HG03095 (cell line): Measurements from ENCODE around the gene LIX1.
A peak's percentile ranks its signal among the peaks of the same experiment; 100 is the strongest.
"Not testable (repeated sequence)": the region's sequence is repeated elsewhere in the genome, so short reads cannot be mapped to it uniquely, and the experiment has no call there.

Experiments used
- ATAC-seq: cut with Tn5 transposase; IDR thresholded peaks from one replicate; pipeline ENCODE4 v1.9.1; 2021; ENCODE audit warnings: moderate library complexity; ENCODE audit not compliant: unreplicated experiment

Gene LIX1

DNA sequence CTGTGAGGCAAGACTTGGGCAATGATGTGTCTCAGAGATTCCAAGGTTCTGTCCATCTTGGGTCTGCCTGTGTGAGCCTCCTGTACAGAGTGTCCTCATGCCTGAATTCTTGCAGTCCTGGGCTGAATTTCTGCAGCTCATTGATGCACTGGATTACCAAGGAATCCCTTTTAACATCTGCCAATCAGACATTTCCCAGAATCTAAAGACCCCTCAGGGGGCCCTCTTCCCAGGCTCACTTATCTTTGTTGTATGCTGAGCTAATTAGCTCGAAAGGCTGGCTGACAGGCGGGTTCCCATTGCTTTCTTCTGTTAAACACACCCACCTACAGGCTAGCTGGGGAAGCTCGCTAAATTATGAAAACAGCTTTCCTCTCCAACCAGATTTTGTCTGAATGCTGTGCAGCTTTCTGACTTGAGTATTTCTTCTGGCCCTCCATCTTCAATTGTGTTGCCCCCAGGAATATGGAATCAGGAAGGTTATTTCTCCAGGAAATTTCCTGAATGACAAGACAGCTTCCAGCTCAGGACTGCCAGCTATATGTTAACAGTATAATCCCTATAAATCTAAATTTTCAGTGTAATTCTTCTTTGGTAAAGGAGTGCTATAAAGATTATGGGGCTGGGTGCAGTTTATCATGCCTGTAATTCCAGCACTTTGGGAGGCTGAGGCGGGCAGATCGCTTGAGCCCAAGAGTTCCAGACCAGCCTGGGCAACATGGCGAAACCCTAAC lies at the start of gene LIX1:
Gene LIX1 (minus strand): TSS at position 91 of the 734 bp plus-strand sequence. CDS start 35 bp downstream, at position 56.
- ATAC-seq = peak; percentile 76

GRCh38 chr5:97191893-97192292 lies 49.5 kb upstream of the LIX1 start:
- no peak for ATAC-seq

GRCh38 chr5:97189523-97189922 lies 47.1 kb upstream of the LIX1 start:
- ATAC-seq = not testable (repeated sequence)

DNA sequence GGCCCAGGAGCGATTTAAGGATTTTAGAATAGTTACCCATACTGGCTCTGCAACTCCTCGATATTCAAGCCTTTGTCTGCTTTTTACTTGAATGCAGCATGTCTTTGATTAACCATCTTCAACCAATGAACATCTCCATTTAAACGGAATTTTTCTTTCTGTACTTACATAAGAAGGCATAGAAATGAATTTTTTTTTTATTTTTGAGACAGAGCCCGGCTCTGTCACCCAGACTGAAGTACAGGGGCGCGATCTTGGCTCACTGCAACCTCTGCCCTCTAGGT lies 41.5 kb upstream of the LIX1 start:
- ATAC-seq = no peak

DNA sequence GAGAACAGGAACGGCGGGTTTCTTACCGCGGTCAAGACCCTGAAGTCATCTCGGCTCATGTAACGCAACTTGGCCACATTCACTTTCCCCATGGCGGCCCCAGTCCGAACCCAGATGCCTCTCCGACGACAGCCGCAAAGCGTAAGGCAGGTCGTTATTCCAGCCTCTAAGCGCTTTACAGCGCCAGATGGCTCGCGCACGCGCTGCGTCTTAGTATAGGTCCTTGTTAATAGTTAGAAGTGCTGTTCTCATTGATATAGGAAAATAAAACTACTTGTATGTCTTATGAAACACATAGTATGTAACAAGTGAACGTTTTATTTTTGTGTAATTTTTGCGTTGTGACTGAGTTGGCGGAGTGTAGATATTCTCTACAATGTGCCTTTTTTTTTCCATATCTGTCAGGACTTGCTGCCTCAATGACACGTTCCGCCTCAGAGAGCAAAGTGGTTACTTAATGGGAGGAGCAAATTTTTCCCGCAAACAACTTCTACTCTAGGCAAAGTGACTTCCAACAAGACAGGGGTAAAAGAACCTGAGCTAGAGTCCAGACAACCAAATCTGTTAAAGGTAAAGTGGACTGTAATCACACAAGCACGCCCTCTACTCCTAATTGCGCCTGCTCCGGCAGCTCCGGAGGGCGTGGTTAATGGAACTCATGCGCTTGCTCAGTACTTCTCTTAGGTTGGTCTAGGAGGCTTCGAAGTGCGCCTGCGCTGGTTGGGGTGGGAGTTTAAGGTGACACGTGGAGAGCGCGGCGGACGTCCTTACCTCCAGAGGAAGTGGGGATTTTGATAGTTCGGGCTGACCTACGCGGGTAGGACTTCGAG lies 40.9 kb upstream of the LIX1 start, which contains the start of gene RIOK2:
Gene RIOK2 (minus strand): TSS at position 148 of the 830 bp plus-strand sequence. CDS start 56 bp downstream, at position 92.
- peak; percentile 89 for ATAC-seq

DNA sequence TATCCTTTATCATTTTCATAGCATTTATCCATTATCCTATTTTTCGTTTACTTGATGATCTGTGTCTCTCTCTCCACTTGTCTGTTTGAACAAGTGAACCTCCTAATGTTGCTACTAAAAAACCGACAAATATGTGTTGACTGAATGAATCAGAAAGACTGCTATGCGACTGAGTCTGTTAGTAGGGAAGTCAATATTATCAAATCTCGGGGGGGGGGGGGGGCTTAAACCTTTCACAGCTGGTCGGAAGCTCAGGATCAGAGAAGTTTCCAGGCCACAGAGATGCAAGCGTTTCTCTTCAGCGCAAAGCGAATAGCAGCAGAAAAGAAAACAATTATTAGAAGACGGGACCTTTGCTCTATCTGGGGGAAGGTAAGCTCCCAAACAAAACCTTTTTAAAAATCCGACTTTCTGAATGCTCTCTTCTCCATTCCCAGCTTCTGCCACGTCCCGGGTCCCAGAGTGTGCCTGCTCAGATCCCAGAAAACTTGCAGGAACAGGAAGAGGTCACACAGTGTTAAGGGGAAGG lies 40.2 kb upstream of the LIX1 start:
- no peak for ATAC-seq

DNA sequence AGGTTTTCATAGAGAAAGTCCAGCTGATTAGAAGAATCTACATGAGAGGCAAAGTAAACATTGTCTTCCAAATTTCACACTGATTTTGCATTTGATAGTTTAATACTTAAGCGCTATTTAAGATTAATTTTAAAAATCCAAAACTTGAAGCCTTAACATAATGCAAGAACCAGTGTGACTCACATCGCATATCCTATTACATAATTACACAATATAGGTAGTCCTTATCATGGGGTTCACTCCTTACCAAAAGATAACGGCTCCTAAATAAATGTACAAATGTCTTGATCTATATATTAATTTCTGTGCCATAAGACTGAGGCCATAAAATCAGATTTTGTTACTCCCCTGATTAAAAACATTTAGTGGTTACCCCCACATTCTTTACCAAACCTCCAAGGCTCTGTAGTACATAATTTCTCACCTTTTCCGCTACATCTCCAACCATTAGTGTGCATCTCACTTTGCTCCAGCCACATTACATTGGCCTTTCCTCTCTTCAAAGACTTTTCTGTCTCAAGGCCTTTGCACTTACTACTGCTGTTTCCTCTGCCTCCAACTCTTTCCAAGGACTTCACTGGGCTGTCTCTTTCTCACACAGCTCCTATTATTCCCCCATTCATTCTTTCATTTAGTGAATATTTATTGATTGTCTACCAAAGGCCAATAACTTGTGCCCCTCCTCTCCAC lies 39.6 kb upstream of the LIX1 start:
- no peak for ATAC-seq

- not testable (repeated sequence) for ATAC-seq
Observed at GRCh38 chr5:97179457-97179856, 37.0 kb upstream of the LIX1 start.

DNA sequence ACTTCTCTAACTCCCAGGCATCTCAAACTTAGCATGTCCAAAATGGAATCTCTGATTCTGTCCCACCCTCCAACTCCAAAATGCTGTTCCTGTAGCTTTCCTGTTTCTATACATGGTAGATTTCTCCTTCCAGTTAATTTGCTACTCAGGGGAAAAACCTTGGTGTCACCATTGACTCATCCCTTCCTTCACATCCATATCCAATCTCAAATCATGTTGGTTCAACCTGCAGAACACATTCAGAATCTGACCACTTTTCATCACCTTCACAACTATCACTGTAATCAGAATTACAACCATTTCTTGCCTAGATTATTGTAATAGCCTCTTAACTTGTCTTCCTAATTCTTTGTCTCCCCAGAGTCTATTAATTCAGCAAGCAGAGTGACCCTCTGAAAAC lies 29.8 kb upstream of the LIX1 start:
- ATAC-seq = no peak

DNA sequence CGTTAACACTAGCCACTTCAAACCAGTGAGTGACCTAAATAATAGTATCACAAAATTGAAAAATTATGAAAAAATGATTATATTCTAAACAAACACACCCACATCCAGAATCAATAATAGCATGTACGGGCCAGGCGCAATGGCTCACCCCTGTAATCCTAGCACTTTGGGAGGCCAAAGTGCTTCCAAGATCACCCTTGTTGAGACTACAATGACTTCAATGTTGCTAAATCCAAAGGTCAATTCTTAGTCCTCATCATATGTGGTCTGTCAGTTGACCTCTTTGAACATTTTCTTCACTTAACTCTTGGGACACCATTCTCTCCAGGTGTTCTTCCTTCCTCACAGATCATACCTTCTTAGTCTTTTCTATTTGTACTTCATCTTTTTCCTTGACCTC lies 29.3 kb upstream of the LIX1 start:
- ATAC-seq = no peak

- peak; percentile 66 for ATAC-seq
Observed at GRCh38 chr5:97167435-97167834, 25.0 kb upstream of the LIX1 start.

DNA sequence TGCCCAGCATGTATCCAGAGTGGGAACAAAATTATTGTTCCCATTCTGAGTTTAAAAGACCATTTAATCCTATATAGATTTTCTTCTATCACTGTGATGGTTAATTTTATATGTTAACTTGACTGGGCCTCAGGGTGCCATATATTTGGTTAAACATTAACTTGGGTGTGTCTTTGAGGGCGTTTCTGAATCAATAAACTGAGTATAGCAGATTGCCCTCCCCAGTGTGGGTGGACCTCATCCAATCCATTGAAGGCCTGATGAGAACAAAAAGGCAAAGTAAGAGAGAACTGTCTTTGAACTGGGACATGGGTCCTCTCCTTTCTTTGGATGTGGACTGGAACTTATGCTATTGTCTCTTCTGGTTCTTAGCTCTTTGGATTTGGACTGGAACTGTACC lies 23.3 kb upstream of the LIX1 start:
- ATAC-seq = no peak

DNA sequence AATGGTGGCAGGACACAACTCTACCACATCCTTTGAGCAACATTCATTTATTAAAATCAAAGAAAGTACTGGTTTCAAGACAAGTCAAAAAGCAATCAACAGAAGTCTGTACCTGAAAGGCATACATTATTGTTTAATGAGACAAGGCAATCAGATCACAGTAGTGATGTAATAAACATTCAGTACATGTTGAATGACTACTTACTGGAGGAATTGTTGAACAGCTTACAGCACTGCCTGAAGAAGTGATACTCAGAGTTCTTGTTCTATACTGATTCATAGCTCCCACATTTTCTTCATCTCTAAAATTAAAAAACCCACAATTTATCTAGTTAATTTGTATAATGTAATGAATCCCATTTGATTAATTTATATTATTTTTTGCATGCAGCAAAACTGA lies 22.4 kb upstream of the LIX1 start:
- no peak for ATAC-seq

DNA sequence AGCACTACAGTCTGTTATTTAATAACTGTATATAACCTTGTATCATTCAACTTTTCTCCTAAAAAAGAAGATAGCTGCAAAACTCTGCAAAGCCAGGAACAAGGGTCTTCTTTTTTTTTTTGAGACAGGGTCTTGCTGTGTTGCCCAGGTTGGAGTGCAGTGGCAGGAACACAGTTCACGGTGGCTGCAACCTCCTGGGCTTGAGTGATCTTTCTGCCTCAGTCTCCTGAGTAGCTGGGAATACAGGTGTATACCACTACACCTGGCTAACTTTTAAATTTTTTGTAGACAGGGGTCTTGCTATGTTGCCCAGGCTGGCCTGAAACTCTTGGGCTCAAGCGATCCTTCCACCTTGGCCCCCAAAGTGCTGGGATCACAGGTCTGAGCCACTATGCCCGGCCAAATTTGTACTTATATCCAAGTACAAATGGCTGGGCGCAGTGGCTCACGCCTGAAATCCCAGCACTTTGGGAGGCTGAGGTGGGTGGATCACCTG lies 21.4 kb upstream of the LIX1 start:
- no peak for ATAC-seq

DNA sequence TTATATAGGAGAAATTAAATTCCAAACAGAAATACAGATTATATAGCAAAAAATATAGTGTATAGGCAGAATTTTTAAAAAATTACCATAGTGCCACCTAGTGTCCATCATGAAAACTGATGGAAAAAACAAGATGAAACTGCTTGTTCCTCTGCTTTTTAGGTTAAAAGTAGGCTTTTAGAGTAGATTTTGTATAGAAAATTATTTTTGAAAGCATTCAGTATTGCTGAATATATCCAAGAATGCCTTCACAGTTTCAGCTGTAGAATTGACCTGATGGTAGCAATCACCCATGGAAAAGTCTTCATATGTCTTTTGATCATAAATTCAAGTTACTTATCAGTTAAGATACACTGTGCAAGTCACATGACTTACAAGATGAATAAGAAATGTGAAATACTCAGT lies 21.0 kb upstream of the LIX1 start:
- ATAC-seq = no peak

- no peak for ATAC-seq
Observed at GRCh38 chr5:97162045-97162444, 19.6 kb upstream of the LIX1 start.

- no peak for ATAC-seq
Observed at GRCh38 chr5:97157689-97158088, 15.3 kb upstream of the LIX1 start.

DNA sequence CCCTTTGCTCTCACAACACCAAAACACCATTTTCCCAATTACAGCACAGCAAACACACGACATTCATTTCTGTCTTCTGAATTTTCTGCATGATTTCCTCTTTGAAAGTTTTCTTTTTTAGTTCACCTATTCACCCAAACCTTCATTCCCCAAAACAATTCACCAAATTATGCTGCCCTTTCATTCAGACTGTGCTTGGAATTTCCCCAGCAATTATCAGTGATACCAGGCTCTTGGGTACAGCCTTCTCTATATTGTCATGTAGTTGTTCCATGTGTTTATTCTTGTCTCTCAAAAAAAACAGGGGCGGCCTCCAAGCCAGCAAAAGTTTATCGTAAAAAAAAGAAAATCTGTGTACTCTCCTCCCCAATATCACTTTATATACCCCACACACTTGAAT lies 9.0 kb upstream of the LIX1 start:
- ATAC-seq = no peak

DNA sequence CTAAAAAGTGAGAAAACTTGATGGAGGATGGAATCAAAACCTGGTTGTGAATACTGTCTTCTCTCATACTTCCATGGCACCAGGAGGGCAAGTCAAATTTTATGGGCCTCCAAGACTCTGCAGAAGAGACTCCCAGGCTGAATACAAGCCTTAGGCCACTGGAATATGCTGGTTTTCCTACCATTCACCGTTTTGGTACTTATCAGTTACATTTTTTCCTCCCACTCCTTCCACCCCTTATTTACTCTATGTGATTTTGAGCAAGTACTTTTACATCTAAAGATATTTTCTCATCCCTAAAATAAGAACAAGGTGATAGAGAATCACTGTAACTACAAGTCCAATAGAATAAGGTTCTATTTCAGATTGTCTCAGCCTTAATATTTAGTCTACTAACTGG lies 8.0 kb upstream of the LIX1 start:
- no peak for ATAC-seq

- ATAC-seq = no peak
Observed at GRCh38 chr5:97149709-97150108, 7.3 kb upstream of the LIX1 start.

GRCh38 chr5:97148288-97148687 lies 5.9 kb upstream of the LIX1 start:
- no peak for ATAC-seq
